Measurements from ENCODE around the gene LRRC36. TPM values are rescaled to one million over a fixed set of nuclear protein-coding genes. Genes with fewer than 3 reads are reported as not detected.

LRRC36 gene
- polyA plus RNA-seq, 1 experiment: not detected

- Histone ChIP-seq H3K36me3 (ENCODE audit: control insufficient read depth, insufficient read depth, low read length) (no peaks in the 10 kb centered on the region), H3K27me3 (ENCODE audit: control insufficient read depth, insufficient read depth, low read length) (no peaks in the 10 kb centered on the region), H3K4me3 (ENCODE audit: low read depth, low read length) (no peak overlapping the region)
- ChIA-PET POLR2A (interaction anchor here (1.0 kb wide), 1 partner anchor 15 kb away, joined by 3 read pairs; no protein-coding TSS in a partner anchor), CTCF (interaction anchor here (0.9 to 5.2 kb wide), 4 partner anchors 13 to 170 kb away, joined by 6 to 39 read pairs (median 13); no protein-coding TSS in a partner anchor)
- TF ChIP-seq CTCF (IDR thresholded peaks at IDR 0.05; ENCODE audit: insufficient read depth, low read depth, low read length): no peak
- peak; percentile 62 for DNase-seq (ENCODE audit: low read depth)
Measured at GRCh38 chr16:67296420-67296819, 30.2 kb upstream of the LRRC36 start.

- POLR2A ChIA-PET: no interaction called here
Measured at GRCh38 chr16:67298277-67298676, 28.3 kb upstream of the LRRC36 start.

GRCh38 chr16:67299269-67299668 is 27.3 kb upstream of the LRRC36 start:
- ChIA-PET CTCF (no interaction called here), POLR2A (no interaction called here)
- no peaks in the 10 kb centered on the region for H3K27me3 ChIP-seq (ENCODE audit: control insufficient read depth, insufficient read depth, low read length)
- H3K36me3 ChIP-seq (ENCODE audit: control insufficient read depth, insufficient read depth, low read length): no peaks in the 10 kb centered on the region
- DNase-seq (ENCODE audit: low read depth): no peak
- no peak for TF ChIP-seq CTCF (IDR thresholded peaks at IDR 0.05; ENCODE audit: insufficient read depth, low read depth, low read length)
- no peak overlapping the region for H3K4me3 ChIP-seq (ENCODE audit: low read depth, low read length)

More at GRCh38 chr16:67298277-67298676, 28.3 kb upstream of the LRRC36 start:
- Histone ChIP-seq H3K4me3 (ENCODE audit: low read depth, low read length) (no peak overlapping the region), H3K36me3 (ENCODE audit: control insufficient read depth, insufficient read depth, low read length) (no peaks in the 10 kb centered on the region), H3K27me3 (ENCODE audit: control insufficient read depth, insufficient read depth, low read length) (no peaks in the 10 kb centered on the region)
- CTCF ChIA-PET: no interaction called here
- no peak for DNase-seq (ENCODE audit: low read depth)
- no peak for TF ChIP-seq CTCF (IDR thresholded peaks at IDR 0.05; ENCODE audit: insufficient read depth, low read depth, low read length)

- TF ChIP-seq CTCF (IDR thresholded peaks at IDR 0.05; ENCODE audit: insufficient read depth, low read depth, low read length): no peak
- Histone ChIP-seq H3K27me3 (ENCODE audit: control insufficient read depth, insufficient read depth, low read length) (no peaks in the 10 kb centered on the region), H3K36me3 (ENCODE audit: control insufficient read depth, insufficient read depth, low read length) (no peaks in the 10 kb centered on the region), H3K4me3 (ENCODE audit: low read depth, low read length) (no peak overlapping the region)
- ChIA-PET CTCF (interaction anchor here (1.3 to 2.4 kb wide), 2 partner anchors 25 to 127 kb away, joined by 4 to 10 read pairs; partner anchors contain the start of genes KCTD19 and LRRC36), POLR2A (no interaction called here)
- DNase-seq (ENCODE audit: low read depth): no peak
Measured at GRCh38 chr16:67301080-67301782, 25.4 kb upstream of the LRRC36 start.

GRCh38 chr16:67302076-67302475 is 24.5 kb upstream of the LRRC36 start:
- no peaks in the 10 kb centered on the region for H3K27me3 ChIP-seq (ENCODE audit: control insufficient read depth, insufficient read depth, low read length)
- TF ChIP-seq CTCF (IDR thresholded peaks at IDR 0.05; ENCODE audit: insufficient read depth, low read depth, low read length): no peak
- H3K36me3 ChIP-seq (ENCODE audit: control insufficient read depth, insufficient read depth, low read length): no peaks in the 10 kb centered on the region
- DNase-seq (ENCODE audit: low read depth): no peak
- ChIA-PET CTCF (interaction anchor here (1.3 to 2.4 kb wide), 2 partner anchors 24 to 126 kb away, joined by 4 to 10 read pairs; partner anchors contain the start of genes KCTD19 and LRRC36), POLR2A (no interaction called here)
- H3K4me3 ChIP-seq (ENCODE audit: low read depth, low read length): no peak overlapping the region
